ENCODE data around the gene BTBD9.
"Not testable (repeated sequence)": the region's sequence is repeated elsewhere in the genome, so short reads cannot be mapped to it uniquely, and the experiment has no call there.

BTBD9 gene

GRCh38 chr6:38350942-38351341 is 288.8 kb downstream of the BTBD9 start:
- H3K36me3 ChIP-seq (ENCODE audit: insufficient read depth, low read length), result no peaks in the 10 kb centered on the region
- H3K27ac ChIP-seq, result no peak overlapping the region
- TF ChIP-seq POLR2AphosphoS5 (IDR thresholded peaks at IDR 0.05; ENCODE audit: borderline replicate concordance, low read depth, low read length) (no peak), FOXP2 (optimal IDR thresholded peaks at IDR 0.05; ENCODE audit: control extremely low read depth, extremely low read length, insufficient read depth) (no peak), EZH2 (IDR thresholded peaks at IDR 0.05) (no peak)
- no peaks in the 10 kb centered on the region for H3K9me3 ChIP-seq (ENCODE audit: low read depth, low read length)
- H3K4me3 ChIP-seq, result no peak overlapping the region
- no peak for DNase-seq (ENCODE audit: low read depth, low spot score)
- H3K9ac ChIP-seq (ENCODE audit: insufficient read length), result no peak overlapping the region

- no peak overlapping the region for H3K27ac ChIP-seq
- no peak overlapping the region for H3K4me3 ChIP-seq
- H3K9me3 ChIP-seq (ENCODE audit: low read depth, low read length), result no peaks in the 10 kb centered on the region
- DNase-seq (ENCODE audit: low read depth, low spot score), result no peak
- H3K36me3 ChIP-seq (ENCODE audit: insufficient read depth, low read length), result no peaks in the 10 kb centered on the region
- TF ChIP-seq FOXP2 (optimal IDR thresholded peaks at IDR 0.05; ENCODE audit: control extremely low read depth, extremely low read length, insufficient read depth) (no peak), EZH2 (IDR thresholded peaks at IDR 0.05) (no peak), POLR2AphosphoS5 (IDR thresholded peaks at IDR 0.05; ENCODE audit: borderline replicate concordance, low read depth, low read length) (no peak)
- H3K9ac ChIP-seq (ENCODE audit: insufficient read length), result no peak overlapping the region
These were observed 289.5 kb downstream of the BTBD9 start for GRCh38 chr6:38350220-38350619.

GRCh38 chr6:38349795-38350194 is 289.9 kb downstream of the BTBD9 start:
- H3K27ac ChIP-seq, result no peak overlapping the region
- H3K4me3 ChIP-seq, result no peak overlapping the region
- no peak for DNase-seq (ENCODE audit: low read depth, low spot score)
- TF ChIP-seq EZH2 (IDR thresholded peaks at IDR 0.05) (no peak), FOXP2 (optimal IDR thresholded peaks at IDR 0.05; ENCODE audit: control extremely low read depth, extremely low read length, insufficient read depth) (no peak), POLR2AphosphoS5 (IDR thresholded peaks at IDR 0.05; ENCODE audit: borderline replicate concordance, low read depth, low read length) (no peak)
- no peak overlapping the region for H3K9ac ChIP-seq (ENCODE audit: insufficient read length)
- H3K36me3 ChIP-seq (ENCODE audit: insufficient read depth, low read length), result no peaks in the 10 kb centered on the region
- H3K9me3 ChIP-seq (ENCODE audit: low read depth, low read length), result no peaks in the 10 kb centered on the region

- no peak for DNase-seq (ENCODE audit: low read depth, low spot score)
- Histone ChIP-seq H3K9me3 (ENCODE audit: low read depth, low read length) (no peaks in the 10 kb centered on the region), H3K36me3 (ENCODE audit: insufficient read depth, low read length) (no peaks in the 10 kb centered on the region), H3K27ac (no peak overlapping the region), H3K9ac (ENCODE audit: insufficient read length) (no peak overlapping the region), H3K4me3 (no peak overlapping the region)
- no peak for TF ChIP-seq EZH2 (IDR thresholded peaks at IDR 0.05)
- no peak for TF ChIP-seq FOXP2 (optimal IDR thresholded peaks at IDR 0.05; ENCODE audit: control extremely low read depth, extremely low read length, insufficient read depth)
- TF ChIP-seq POLR2AphosphoS5 (IDR thresholded peaks at IDR 0.05; ENCODE audit: borderline replicate concordance, low read depth, low read length), result no peak
These were observed 290.5 kb downstream of the BTBD9 start for GRCh38 chr6:38349221-38349620.

GRCh38 chr6:38348371-38348770 is 291.4 kb downstream of the BTBD9 start:
- no peak for DNase-seq (ENCODE audit: low read depth, low spot score)
- Histone ChIP-seq H3K36me3 (ENCODE audit: insufficient read depth, low read length) (no peaks in the 10 kb centered on the region), H3K27ac (no peak overlapping the region), H3K9me3 (ENCODE audit: low read depth, low read length) (no peaks in the 10 kb centered on the region), H3K4me3 (no peak overlapping the region), H3K9ac (ENCODE audit: insufficient read length) (no peak overlapping the region)
- no peak for TF ChIP-seq POLR2AphosphoS5 (IDR thresholded peaks at IDR 0.05; ENCODE audit: borderline replicate concordance, low read depth, low read length)
- TF ChIP-seq FOXP2 (optimal IDR thresholded peaks at IDR 0.05; ENCODE audit: control extremely low read depth, extremely low read length, insufficient read depth), result no peak
- no peak for TF ChIP-seq EZH2 (IDR thresholded peaks at IDR 0.05)

GRCh38 chr6:38347829-38348228 is 291.9 kb downstream of the BTBD9 start:
- not testable (repeated sequence) for DNase-seq (ENCODE audit: low read depth, low spot score); H3K4me3 ChIP-seq; H3K36me3 ChIP-seq (ENCODE audit: insufficient read depth, low read length); H3K9ac ChIP-seq (ENCODE audit: insufficient read length); H3K9me3 ChIP-seq (ENCODE audit: low read depth, low read length); H3K27ac ChIP-seq

GRCh38 chr6:38346291-38347079 is 293.2 kb downstream of the BTBD9 start:
- H3K36me3 ChIP-seq (ENCODE audit: insufficient read depth, low read length), result no peaks in the 10 kb centered on the region
- H3K27ac ChIP-seq, result no peak overlapping the region
- no peaks in the 10 kb centered on the region for H3K9me3 ChIP-seq (ENCODE audit: low read depth, low read length)
- H3K9ac ChIP-seq (ENCODE audit: insufficient read length), result no peak overlapping the region
- TF ChIP-seq FOXP2 (optimal IDR thresholded peaks at IDR 0.05; ENCODE audit: control extremely low read depth, extremely low read length, insufficient read depth), result no peak
- no peak for TF ChIP-seq POLR2AphosphoS5 (IDR thresholded peaks at IDR 0.05; ENCODE audit: borderline replicate concordance, low read depth, low read length)
- TF ChIP-seq EZH2 (IDR thresholded peaks at IDR 0.05), result no peak
- no peak overlapping the region; the same call in 1 of the 2 replicates for H3K4me3 ChIP-seq
- DNase-seq (ENCODE audit: low read depth, low spot score), result peak; percentile 37

- no peak overlapping the region for H3K4me3 ChIP-seq
- no peak overlapping the region for H3K9ac ChIP-seq (ENCODE audit: insufficient read length)
- no peak overlapping the region for H3K27ac ChIP-seq
- TF ChIP-seq POLR2AphosphoS5 (IDR thresholded peaks at IDR 0.05; ENCODE audit: borderline replicate concordance, low read depth, low read length), result no peak
- no peak for TF ChIP-seq FOXP2 (optimal IDR thresholded peaks at IDR 0.05; ENCODE audit: control extremely low read depth, extremely low read length, insufficient read depth)
- TF ChIP-seq EZH2 (IDR thresholded peaks at IDR 0.05), result no peak
- no peaks in the 10 kb centered on the region for H3K9me3 ChIP-seq (ENCODE audit: low read depth, low read length)
- H3K36me3 ChIP-seq (ENCODE audit: insufficient read depth, low read length), result no peaks in the 10 kb centered on the region
- no peak for DNase-seq (ENCODE audit: low read depth, low spot score)
These were observed 294.1 kb downstream of the BTBD9 start for GRCh38 chr6:38345586-38345985.

GRCh38 chr6:38341496-38341895 is 298.2 kb downstream of the BTBD9 start:
- H3K9ac ChIP-seq (ENCODE audit: insufficient read length), result no peak overlapping the region
- no peak for DNase-seq (ENCODE audit: low read depth, low spot score)
- no peak overlapping the region for H3K4me3 ChIP-seq
- no peaks in the 10 kb centered on the region for H3K9me3 ChIP-seq (ENCODE audit: low read depth, low read length)
- TF ChIP-seq EZH2 (IDR thresholded peaks at IDR 0.05) (no peak), FOXP2 (optimal IDR thresholded peaks at IDR 0.05; ENCODE audit: control extremely low read depth, extremely low read length, insufficient read depth) (no peak), POLR2AphosphoS5 (IDR thresholded peaks at IDR 0.05; ENCODE audit: borderline replicate concordance, low read depth, low read length) (no peak)
- no peak overlapping the region for H3K27ac ChIP-seq
- H3K36me3 ChIP-seq (ENCODE audit: insufficient read depth, low read length), result no peaks in the 10 kb centered on the region
